Activated T-cell treated with anti-CD3 and anti-CD28 coated beads for 4 hours (primary cell): Measurements from ENCODE around the gene DOCK8.

Experiments used
- DNase-seq: peaks from one replicate; pipeline ENCODE4 v3.0.0-alpha.2; 2020

Gene DOCK8

DNA sequence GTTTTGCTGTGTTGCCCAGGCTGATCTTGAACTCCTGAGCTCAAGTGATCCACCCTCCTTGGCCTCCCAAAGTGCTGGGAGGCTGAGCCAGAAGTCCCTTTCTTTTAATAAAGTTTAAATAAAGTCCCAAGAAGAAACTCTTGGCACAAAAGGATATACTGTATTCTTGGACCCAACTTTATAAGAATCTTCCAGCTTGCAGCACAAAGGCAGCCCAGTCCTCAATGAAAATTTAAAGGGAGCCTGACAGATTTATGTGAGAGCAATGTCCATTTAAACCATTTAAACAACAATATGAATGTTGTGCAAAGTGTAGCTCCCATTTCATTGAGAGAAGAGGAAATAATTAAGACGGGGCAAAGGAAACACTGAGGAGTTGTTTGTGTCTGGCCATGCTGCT is 217.0 kb downstream of the DOCK8 start:
- no peak for DNase-seq

DNA sequence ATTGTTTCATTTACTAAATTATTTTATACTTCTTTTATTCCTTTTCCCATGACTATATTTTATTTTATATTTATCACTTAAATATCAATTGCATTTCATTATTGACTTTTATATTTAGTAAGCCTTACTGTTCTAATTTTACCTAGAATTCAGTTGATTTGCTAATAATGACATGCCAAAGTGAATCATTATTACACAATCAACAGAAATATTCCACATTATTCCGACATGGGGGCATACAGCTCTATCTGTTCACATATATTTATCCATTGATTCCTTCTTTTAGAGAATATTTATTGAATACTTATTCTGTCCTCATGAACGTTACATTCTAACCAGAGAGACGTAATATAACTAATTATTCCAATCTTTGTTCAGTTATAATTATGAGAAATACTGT is 221.8 kb downstream of the DOCK8 start:
- no peak for DNase-seq

DNA sequence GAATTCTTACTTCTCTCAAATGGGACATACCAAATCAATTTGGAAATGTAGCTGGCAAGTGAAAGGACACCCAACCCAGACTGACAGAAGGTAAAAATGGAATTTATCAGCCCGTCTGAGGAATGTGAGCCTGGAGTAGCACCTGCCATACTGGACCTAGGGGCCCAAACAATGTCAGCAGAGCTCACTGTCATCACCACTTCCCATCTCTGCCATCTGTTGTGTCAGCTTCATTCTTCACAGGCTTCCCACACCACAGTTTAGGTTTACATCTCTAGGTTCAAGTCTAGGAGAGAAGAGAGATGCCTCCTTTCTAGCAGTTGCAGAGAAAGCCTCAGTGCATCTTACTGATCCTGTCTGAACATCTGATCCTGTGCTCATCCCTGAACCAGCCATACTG is 222.4 kb downstream of the DOCK8 start:
- no peak for DNase-seq

DNA sequence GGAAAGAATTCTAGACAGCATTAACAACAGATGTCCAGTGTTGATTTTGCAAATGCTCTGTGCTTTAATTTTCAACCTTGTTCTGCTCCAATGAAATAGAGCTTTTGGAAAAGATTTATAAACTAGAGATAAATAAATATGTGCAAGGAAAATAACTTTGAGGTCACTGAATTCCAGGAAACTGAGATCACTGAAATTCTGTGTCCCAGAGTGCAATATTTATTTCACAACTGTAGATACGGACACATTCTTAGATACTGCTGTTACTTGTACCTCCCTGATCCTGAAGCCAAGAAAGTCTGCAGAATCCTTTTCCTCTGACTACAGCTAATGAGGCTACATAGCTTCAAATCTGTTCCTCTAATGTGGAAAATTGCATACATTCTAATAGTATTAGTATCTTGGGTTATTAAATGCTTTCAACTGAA is 222.9 kb downstream of the DOCK8 start:
- DNase-seq: no peak

DNA sequence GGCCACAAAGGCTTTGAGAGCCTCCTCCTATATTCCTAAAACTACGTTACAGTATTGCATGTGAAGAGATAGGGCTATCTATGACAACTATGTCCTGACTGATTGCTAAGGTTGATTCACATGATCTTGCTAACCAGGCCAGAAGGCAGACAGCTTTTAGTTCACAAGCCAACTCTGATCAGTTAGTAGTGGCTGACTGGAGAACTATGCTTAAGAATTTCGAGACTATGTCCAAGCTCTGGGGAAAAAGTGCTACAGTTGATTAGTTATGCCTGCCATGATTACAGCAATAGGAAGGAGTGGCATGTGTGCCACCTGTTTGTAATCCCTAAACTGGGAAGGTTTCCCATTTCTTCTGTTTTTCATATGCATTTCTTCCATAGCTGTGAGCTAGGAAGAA is 223.4 kb downstream of the DOCK8 start:
- DNase-seq: no peak

DNA sequence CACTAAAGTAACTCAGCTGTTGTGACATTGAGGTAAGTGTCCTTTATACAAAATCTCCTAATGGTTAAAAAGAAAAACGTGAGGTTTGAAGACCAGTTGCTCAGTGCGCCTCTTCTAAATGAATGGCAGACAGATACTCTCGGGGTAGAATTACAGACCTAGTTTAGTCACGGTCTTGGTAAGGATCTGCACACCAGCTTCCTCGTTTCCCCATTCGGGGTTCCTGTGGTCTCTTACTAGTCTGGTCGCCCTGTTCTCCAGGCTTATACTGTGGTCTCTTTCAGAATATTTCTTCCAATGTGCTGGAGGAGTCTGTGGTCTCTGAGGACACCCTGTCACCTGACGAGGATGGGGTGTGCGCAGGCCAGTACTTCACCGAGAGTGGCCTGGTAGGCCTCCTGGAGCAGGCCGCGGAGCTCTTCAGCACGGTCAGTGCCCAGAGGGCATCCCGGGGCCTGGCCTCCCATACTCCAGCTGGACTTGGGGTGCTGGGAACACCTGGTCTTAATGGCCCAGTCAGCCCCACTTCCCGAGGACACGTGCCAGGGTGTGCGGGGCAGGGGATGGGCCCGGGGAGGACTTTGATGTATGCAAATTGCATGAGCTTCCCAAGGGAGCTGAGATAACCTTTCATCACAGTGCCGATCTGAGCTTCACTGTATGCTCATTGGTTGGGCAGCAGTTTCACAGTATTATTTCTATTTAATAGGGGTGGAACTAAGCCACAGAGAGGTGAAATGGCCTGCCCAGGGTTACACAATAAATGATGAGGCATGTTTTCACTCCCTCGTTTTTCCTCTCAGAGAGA is 224.5 kb downstream of the DOCK8 start:
- DNase-seq: no peak

DNA sequence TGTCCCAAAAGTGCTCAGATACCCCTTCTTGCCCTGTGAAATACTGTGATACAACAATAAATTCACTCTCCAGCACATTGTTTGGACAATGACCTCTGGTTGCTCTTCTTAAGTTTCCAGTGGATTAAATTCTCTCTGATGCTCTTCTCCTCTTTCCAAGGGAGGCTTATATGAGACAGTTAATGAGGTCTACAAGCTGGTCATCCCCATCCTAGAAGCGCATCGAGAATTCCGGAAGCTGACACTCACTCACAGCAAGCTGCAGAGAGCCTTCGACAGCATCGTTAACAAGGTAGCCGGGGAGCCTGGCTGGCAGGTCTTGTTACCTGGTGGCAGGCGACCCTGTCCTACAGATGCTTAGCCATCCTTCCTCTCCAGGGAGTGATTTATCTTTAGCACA is 226.5 kb downstream of the DOCK8 start:
- no peak for DNase-seq

DNA sequence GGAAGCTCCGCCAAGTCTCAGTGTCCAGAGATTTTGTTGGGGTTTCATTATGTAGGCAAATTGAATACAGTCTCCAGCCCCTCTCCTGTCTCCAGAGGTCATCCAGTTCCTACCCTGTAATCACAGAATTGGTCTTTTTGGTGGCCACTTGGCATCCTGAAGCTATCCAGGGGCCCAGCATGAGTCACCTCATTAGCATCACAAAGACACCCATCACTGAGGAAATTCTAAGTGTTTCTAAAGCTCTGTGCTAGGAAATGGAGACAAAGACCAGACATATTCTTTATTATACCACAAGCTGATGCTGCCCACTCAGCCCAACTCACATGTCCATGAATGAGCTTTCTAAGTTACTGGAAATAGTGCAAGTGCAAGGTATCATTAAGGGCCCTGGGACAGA is 229.9 kb downstream of the DOCK8 start:
- no peak for DNase-seq

DNA sequence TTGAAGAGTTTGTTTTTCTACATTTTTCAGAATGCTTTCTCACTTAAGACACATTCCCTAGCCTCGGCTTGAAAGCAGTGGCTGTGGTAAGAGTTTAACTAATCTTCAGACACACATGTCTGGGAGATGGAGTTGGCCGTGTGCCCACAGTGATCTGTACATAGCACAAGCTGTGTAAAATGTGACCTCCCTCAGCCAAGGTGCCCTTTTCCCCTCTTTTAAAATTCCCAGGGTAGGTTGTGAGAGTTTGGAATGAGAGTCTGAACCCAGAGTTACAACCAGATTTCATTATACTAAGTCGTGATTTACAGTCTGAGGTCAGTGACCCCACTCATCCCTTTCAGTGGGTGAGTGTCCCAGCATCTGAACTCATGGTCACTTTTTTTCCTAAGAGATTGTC is 230.4 kb downstream of the DOCK8 start:
- DNase-seq: no peak

DNA sequence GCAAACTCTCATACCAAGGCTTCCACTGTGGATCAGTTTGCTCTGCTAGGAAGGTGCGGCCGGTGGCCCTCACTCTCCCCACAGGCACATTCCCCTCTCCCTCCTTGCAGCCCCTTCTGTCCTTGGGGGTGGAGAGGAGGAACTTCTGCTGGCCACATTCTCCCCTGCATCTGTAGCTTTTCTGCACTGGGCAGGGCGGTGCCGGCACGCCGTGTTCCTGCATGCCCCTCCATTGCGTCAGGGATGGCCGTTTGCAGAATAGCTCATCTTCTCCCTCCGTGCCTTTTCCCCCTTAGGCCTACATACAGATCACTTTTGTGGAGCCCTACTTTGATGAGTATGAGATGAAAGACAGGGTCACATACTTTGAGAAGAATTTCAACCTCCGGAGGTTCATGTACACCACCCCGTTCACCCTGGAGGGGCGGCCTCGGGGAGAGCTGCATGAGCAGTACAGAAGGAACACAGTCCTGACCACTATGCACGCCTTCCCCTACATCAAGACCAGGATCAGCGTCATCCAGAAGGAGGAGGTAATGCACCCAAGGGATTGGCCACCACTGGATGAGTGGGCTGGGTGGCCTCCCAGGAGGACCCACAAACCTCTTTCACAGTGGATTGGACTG is 231.5 kb downstream of the DOCK8 start:
- no peak for DNase-seq

DNA sequence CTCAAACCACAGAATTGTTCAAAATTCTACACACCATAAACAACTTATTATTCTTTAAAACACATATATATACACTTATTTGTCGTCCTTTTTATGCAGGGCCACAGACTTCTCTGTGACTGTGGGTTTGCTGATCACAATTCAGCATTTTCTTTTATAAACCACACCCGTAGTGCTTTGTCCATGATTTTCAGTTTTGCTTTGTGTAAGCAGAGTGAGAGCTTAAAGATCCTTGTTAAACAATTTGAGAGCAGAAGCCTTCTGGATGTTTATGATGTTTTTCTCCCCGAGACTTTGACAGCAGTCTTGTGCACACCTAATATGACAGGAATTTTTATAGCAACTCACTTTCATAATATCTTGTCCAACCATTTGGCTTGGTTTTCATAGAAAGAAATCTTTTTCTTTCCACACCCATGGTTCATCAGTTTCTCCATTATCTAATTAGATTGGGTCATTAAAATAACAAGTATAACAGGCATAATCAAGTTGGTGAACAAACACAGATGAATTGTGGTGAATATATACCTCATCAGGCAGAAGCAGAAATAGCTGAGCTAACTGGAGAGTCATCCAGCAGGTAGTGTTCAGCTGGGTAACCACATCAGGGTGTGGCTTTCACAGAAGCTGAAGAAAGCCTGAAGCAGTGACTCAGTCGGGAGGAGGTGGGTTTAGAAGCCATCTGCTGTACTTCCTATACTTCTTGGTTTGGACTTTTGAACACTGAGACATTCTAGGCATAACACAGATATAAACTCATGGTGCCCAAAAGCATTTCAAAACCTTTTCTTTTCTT is 232.8 kb downstream of the DOCK8 start:
- peak; percentile 42 for DNase-seq

DNA sequence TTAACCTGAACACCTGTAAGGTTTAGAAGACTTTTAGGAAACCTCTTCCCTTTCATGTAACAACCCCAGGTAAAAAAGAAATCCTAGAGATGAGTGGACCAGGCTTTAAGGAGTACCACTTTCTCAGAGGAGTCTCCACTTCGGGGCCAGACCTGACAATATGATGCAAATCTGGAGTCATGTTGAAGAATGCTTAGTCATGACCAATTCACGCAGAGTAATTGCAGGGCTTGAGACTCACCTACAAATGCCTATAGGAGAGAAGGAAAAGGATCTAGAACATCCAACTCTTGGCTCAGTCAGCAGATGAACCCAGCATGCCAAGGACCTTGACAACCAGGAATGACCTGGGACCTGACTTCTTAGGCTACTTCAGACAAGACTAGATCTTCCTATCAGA is 235.4 kb downstream of the DOCK8 start:
- DNase-seq: no peak

DNA sequence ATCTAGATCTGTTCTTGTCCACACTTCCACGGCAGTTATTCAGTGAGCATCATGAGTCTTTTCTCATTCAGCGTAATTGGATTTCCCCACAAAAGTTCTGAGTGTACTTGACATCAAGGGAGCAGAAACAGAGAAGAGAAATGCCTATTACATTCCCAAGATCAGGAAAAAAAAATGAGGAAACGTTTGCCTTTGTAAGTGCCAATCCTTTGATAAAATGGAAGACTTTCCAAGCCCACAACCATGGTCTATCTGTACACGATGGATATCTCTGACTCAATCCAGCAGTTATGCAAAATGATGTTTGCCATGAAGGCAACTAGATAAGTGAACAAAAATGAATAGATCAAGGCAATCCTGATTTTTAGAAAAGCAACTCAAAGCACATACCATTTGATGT is 235.9 kb downstream of the DOCK8 start:
- no peak for DNase-seq

DNA sequence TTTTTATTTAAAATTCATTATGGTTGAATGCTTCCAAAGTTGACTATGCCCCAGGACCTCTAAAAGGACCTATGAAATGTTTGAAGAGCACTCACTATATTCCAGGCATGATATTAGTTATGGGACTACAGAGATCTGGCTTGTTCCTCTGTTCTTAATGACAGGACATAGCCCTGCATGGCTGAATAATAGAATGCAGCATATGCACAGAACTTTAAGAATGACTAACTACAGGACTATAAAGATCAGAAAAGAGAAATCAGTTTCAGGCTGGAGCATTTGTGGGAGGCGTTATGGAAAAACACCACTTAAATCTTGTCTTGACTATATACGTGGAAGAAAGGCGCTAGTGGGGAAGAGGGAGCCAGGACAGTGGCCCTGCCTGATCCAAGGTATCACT is 239.2 kb downstream of the DOCK8 start:
- DNase-seq: no peak

DNA sequence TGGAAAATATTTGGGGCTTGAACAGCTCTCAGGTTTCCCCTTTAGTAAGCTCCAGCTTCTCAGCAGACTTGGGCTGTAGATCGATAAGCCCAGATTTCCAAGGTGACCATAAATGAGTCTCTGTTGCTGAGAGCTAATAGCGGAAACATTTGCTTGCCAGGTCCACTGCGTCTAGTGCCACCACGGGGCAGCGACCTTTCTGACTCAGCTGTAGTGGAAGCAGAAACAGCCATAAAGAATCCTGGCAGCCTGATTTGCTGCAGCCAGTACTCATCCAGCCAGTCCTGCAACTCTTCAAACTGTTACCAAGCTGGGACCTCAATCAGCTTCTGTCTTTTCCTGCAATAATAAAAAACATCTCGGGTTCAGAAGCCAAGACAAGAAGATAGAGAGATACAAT is 241.7 kb downstream of the DOCK8 start:
- no peak for DNase-seq

DNA sequence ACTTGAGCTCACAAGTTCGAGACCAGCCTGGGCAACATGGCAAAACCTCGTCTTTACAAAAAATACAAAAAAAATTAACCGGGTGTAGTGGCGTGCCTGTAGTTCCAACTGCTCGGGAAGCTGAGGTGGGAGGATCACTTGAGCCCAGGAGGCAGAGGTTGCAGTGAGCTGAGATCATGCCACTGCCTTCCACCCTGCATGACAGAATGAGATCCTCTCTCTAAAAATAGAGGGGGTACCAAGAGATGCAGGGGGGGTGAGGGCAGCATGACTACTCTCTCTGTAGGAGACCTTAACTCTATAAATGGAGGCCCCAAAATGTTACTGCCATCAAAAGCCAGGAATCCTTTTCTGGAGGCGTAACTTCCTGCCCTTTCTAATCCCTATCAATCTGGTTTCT is 243.9 kb downstream of the DOCK8 start:
- no peak for DNase-seq

DNA sequence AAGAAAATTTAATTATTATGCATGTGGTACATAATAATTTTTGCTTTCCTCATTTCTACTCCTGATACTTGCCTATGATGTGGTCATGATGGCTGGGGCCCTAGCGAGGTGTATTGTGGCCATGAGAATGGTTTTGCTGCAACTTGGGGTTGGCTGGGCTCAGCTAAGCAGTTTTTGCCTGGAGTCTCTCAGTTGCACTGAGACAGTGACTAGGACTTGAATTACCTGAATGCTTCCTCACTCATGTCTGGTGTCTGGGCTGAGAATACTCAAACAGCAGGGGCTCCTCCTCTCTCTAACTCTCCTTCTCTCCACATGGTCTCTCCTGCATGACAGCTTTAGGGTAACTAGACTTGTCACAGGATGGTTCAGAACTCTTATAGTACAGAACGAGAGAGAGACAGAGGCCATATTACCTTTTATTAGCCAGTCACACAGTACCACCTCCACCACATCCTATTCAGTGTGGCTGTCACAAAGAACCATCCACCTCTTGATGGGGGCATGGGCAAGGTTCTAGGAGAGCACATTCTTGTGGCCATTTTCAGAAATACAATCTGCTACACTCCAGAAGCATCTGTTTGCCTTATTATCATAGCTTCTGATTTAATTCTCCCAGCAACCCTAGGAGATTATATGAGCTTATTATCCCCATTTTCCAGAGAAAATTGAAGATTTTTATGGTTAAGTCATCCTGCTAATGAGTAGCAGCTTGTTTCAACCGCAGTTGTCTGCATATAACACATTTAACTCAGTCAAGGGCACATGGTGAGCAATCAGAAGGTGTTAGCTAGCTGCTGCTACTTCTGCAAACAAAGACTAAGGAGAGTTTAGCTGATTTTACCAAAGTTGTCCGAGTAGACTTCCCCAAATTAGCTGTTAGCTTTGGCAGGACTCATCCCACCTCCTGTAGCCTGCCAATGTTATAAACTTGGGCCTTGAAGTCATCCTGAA is 245.1 kb downstream of the DOCK8 start:
- no peak for DNase-seq

DNA sequence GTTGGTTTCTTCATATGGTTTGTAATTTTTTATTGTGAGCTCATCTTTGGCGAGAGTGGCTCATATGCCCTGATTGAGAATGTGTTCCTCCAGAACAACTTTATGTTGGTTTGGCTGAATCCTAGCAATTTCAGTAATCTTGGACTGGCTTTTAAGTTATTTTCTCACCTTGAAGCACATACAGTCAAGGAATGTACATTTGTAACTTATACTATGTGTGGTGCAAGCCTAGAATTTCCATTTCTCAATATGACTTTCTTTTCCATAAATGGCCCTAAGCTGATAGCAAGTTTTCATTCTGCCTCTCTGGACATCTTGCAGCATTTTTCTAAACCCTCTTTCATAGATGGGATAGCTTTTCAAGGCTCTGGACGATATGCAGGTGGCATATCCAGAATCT is 247.5 kb downstream of the DOCK8 start:
- DNase-seq: no peak

DNA sequence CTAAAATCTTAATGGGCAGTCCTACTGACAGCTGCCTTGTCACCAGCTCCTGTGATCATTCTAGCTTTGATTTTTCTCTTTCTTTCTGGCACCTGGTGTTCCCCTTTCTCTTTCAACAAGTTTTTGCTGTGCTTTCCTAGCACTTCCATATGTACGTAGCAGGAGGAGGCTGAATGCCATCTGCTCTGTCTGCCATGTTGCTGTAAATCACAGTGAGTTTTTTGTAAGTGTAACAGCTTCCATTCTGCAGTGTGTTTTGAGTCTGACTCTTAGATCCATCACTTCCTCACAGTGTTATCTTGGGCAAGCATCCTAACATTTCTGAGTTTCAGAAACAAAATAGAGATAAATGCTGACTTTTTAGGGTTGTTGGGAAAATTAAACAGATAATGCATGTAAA is 247.9 kb downstream of the DOCK8 start:
- DNase-seq: no peak

DNA sequence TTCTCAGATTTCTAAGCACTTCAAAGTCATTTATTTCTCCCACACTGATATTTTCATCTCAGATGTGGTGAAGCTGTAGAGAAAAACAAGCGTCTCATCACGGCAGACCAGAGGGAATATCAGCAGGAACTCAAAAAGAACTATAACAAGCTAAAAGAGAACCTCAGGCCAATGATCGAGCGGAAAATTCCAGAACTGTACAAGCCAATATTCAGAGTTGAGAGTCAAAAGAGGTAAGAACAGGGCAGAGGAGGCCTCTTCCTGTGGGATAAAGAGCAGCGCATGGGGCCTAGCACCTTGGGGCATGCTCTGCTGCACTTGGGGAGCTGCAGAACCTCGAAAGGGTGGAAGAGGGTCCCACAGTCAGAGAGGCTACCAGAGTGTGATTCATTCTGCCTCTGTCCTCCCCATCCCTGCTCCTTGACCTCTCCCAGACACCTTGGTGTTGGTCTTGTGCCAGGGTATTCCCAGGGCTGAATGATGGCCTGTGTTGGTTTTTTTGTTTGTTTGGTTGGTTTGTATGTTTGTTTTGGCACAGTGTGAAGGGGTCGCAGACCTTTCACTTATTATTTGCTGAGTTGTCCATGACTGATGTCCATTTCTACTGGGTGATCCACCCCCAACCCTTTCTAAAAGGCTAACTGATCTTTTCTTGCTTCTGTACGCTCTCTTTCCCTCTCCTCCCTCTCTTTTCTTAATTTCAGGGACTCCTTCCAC is 248.9 kb downstream of the DOCK8 start:
- DNase-seq: no peak

DNA sequence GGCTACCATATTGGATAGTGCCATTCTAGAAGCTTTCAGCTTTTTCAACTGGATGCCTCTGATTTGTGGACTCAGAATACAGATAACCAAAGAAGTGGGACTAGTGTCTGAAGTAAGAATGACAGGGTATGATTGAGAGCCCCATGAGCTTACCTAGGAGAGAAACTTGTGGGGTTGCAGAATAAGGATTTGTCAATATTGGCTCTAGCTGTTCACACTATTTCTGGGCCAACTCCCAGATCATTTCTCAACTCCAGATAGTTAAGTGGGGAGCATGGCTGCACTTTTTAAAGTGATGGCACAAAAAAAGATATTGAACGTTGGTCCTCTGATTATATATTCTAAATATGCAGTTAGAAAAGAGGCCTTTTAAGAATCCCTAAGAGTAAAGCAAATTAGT is 252.1 kb downstream of the DOCK8 start:
- DNase-seq: no peak

DNA sequence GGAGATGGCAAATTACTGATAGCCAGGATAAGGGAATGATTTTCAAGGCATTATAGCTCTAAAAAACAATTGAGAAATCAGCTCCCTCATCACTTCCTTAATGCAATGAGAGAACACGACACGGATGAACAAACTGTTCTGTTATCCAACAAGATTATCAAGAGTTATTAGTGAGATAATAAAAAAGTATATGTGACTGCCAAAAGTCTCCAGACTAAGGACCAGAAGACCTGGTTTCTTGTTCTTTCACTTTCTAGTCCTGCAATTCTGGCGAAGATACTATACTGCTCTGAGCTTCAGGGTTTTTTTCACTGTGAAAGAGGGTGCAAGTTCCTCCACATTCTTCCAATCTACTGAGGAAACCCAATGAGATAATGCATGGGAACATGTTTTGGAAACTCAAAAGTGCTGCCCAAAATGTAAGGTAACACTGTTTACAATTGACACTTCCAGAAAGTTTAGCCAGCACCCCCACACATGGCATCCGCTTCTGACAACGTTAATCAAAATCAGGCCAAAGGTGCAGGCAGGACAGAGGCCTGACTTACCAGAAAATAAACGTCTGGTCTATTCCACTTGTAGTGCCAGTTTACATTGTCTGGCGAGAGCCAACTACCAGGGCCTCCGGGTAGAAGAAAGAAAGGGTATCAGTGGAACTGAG is 254.2 kb downstream of the DOCK8 start:
- no peak for DNase-seq
